NCI-H345 treated with DMSO at 0.1 percent for 48 hours (cell line): Measurements from ENCODE around the gene DAZAP2.
"Not testable (repeated sequence)": the region's sequence is repeated elsewhere in the genome, so short reads cannot be mapped to it uniquely, and the experiment has no call there.

ENCODE experiments used
- DNase-seq: peaks from one replicate; lab custom pipeline; 2025; ENCODE audit not compliant: unreplicated experiment; lab: John Stamatoyannopoulos, UW

The DAZAP2 gene

GRCh38 chr12:51246254-51246853, 7.7 kb downstream of the DAZAP2 start:
- DNase-seq: no peak

GRCh38 chr12:51247523-51248206, 9.0 kb downstream of the DAZAP2 start:
- DNase-seq: peak; percentile 90

GRCh38 chr12:51253276-51253675, 14.7 kb downstream of the DAZAP2 start:
- DNase-seq: no peak

DNA sequence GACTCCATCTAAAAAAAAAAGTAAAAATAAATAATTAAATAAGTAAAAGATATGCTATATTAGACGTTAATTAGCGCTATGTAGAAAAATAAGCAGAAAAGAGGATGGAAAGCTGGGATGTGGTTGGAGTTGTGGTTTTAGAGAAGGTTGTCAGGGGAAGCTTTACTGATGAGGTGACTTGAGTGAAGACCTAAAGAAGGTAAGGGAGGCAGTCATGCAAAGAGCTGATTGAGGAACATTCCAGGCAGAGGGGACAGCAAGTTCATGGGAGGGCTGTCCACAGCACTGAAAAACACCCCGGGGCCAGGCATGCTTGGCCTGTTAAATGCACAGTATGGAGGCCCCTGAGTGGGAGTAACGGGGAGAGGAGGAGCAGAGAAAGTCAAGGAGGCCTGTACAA, 15.9 kb downstream of the DAZAP2 start:
- no peak for DNase-seq

DNA sequence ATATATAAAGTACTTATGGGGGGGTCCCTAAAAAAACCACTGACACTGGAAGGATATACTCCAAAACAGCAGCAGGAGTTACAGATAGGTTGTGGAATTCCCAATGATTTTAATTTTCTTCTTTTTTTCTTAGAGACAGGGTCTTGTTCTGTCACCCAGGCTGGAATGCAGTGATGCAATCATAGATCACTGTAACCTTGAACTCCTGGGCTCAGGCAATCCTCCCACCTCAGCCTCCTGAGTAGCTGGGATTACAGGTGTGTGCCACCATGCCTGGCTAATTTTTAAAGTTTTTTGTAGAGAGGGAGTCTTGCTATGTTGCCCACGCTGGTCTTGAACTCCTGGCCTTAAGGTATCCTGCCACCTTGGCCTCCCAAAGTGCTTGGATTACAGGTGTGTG, 21.0 kb downstream of the DAZAP2 start:
- not testable (repeated sequence) for DNase-seq

DNA sequence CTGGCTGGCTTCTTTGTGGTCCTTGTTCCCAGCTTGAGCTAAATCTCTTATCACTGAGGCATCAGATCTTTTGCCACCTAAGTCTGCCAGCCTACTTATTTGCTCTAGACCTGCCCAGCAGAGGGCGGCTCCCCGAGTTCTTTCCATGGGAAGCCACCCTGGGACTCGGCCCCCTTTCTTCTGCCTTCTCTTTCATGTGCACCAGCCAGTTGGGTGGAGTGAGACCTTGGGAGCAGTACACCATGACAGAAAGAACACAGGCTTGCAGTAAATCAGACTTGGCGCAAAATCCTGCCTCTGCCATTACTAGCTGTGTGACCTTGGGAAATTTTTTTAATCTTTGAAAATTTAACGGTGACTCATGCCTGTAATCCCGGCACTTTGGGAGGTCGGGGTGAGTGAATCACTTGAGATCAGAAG, 24.1 kb downstream of the DAZAP2 start:
- no peak for DNase-seq

GRCh38 chr12:51263341-51263740, 24.7 kb downstream of the DAZAP2 start:
- DNase-seq: no peak

DNA sequence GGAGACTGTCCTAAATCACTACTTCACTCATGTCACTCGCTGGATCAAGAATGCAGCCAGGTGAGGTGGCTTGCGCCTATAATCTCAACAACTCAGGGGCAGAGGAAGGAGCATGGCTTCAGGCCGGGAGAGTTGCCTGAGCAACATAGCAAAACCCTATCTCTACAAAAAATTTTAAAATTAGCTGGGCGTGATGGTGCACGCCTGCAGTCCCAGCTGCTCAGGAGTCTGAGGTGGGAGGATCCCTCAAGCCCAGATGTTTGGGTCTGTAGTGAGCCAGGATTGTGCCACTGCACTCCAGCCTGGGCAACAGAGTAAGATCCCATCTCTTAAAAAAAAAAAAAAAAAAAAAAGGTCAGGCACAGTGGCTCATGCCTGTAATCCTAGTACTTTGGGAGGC, 25.7 kb downstream of the DAZAP2 start:
- DNase-seq: no peak

DNA sequence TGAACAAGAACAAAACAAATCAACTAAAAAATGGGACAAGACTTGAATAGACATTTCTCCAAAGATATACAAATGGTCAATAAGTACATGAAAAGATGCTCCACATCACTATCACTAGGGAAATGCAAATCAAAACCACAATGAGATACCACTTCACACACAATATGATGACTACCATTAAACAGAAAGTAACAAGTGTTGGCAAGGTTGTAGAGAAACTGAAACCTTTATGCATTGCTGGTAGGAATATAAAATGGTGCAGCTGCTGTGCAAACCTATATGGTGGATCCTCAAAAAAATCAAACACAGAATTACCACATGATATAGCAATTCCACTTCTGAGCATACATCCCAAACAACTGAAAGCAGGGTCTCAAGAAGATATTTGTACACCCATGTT, 26.4 kb downstream of the DAZAP2 start:
- no peak for DNase-seq

GRCh38 chr12:51269174-51270066, 30.8 kb downstream of the DAZAP2 start:
- DNase-seq: no peak

GRCh38 chr12:51270067-51270950, 31.7 kb downstream of the DAZAP2 start, which contains the start of gene SMAGP:
SMAGP (minus strand) TSS chr12:51270415; CDS start chr12:51269278, 1,137 bp downstream.
- DNase-seq: peak; percentile 33

DNA sequence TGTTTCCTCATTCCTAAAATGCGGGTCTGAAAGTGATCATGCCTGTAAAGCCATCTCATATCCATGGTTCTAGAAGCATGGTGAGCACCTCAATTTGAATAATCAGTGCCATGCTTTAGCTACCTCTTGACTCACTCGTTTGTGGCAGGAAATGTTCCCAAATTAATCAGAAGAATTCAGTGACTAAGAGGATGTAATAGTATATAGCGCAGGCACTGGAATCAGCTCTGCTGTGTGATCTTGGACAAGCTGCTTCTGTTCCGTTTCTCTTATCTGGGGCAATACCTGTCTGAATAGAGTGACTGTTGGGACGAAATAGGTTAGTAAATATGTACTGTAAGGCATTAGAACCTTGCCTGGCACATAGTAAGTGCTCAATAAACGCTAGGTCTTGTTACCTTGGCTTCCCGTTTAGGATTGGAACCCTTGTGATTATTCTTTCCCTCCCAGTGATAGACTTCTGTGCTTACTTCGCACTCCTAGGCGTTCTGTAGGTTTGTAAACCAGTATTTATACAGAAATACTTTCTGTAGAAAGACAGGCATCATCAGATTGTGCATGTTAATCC, 32.4 kb downstream of the DAZAP2 start:
- no peak for DNase-seq

GRCh38 chr12:51272810-51273209, 34.2 kb downstream of the DAZAP2 start:
- DNase-seq: not testable (repeated sequence)

DNA sequence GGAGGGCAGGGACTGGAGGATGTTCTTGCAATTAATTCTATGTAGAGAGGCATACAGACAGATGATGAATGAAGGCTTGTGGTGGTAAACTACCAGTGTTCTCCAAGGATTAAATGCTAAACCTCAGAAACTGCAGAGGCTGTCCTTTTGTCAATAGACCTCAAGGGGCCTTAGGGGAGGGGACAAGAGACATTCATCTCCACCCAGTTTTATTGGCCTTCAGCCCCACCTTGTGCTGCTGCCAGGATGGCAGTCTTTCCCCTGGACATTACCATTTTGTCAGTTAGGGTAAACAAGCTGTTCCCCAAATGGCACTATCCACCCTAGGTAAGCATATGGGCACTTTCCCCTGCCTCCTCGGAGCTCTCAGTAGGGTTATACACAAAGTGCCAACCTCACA, 36.5 kb downstream of the DAZAP2 start:
- no peak for DNase-seq

DNA sequence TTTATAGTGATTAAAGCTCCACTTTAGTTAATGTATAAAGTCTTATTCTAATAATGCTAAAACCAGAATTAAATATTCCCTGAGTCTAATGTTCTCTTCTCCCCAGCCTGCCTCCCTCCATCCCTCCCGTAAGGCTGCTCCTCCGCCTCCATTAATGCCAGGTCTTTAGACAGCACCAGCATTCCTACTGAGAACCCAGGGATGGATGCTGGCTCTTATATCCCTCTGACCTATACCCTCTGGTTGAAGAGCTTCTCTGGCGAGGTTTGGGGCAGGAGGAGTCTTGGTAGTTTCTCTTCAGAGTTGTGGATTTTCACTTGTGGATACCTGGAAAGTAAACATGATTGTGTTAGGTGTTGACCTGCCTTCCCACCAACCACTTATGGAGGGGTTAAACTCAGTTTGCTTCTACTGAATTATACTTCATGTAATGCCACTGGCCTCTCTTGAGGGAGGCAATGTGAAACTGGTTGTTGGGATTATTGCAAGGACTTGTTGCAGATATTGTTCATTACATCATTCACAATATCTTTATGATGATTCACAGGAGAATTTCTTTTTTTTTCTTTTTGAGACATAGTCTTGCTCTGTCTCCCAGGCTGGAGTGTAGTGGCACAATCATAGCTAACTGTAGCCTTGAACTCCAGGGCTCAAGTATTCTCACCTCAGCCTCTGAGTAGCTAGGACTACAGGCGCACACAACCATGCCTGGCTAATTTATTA, 42.7 kb downstream of the DAZAP2 start:
- no peak for DNase-seq

GRCh38 chr12:51285843-51286242, 47.2 kb downstream of the DAZAP2 start:
- no peak for DNase-seq

- not testable (repeated sequence) for DNase-seq
These were observed 53.2 kb downstream of the DAZAP2 start for GRCh38 chr12:51291603-51292513.
